Measurements from ENCODE around the gene RPS21.

GRCh38 chr20:62377064-62377461 is 9.8 kb upstream of the RPS21 start:
- TF ChIP-seq TAF1 (IDR thresholded peaks at IDR 0.05; ENCODE audit: borderline replicate concordance, insufficient read depth, low read length): no peak
- TF ChIP-seq POLR2AphosphoS5 (IDR thresholded peaks at IDR 0.05; ENCODE audit: low read depth, low read length): no peak
- TF ChIP-seq REST (IDR thresholded peaks at IDR 0.05; ENCODE audit: insufficient read depth in 1 of 2, low read depth in 2 of 2, low read length in 2 of 2): no peak
- TF ChIP-seq SIN3A (IDR thresholded peaks at IDR 0.05; ENCODE audit: borderline replicate concordance, insufficient read depth, low read length): no peak
- no peak for TF ChIP-seq FOXP2 (optimal IDR thresholded peaks at IDR 0.05; ENCODE audit: borderline replicate concordance, extremely low read depth, extremely low read length, insufficient read depth)

All from PFSK-1 (cell line).